GM20000 (cell line): ENCODE measurements around the gene MCM8.

Experiments
- DNase-seq: peaks from one replicate; pipeline ENCODE4 v3.0.0; 2012; ENCODE audit warnings: low spot score
- TF ChIP-seq, protein P1 (sequence below): IDR thresholded peaks from 2 replicates; pipeline ENCODE4 v1.5.1; 2012; ENCODE audit warnings: mild to moderate bottlenecking, control low read depth; ENCODE audit errors: extremely low read depth, missing control alignments

MCM8 gene

GRCh38 chr20:5919626-5920544 is 30.6 kb upstream of the MCM8 start:
- TF ChIP-seq, protein P1, sequence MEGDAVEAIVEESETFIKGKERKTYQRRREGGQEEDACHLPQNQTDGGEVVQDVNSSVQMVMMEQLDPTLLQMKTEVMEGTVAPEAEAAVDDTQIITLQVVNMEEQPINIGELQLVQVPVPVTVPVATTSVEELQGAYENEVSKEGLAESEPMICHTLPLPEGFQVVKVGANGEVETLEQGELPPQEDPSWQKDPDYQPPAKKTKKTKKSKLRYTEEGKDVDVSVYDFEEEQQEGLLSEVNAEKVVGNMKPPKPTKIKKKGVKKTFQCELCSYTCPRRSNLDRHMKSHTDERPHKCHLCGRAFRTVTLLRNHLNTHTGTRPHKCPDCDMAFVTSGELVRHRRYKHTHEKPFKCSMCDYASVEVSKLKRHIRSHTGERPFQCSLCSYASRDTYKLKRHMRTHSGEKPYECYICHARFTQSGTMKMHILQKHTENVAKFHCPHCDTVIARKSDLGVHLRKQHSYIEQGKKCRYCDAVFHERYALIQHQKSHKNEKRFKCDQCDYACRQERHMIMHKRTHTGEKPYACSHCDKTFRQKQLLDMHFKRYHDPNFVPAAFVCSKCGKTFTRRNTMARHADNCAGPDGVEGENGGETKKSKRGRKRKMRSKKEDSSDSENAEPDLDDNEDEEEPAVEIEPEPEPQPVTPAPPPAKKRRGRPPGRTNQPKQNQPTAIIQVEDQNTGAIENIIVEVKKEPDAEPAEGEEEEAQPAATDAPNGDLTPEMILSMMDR, result no peak
- DNase-seq, result no peak

DNA sequence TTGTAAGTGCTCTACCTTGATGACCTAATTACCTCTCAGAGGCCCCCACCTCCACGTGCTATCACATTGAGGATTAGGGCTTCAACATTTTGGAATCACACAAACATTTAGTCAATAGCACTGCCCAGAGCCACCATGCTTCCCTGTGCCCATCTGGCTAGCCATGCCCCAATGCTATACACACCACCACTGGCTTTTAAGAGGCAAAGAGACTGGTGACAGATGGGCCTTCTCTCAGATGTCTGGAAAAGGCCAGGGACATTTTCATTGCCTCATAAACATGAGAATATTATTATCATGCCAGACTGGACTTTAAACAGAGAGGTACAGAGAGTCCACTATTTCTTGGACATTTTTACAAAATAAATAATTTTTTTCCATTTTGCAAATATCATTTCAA is 29.9 kb upstream of the MCM8 start:
- DNase-seq, result no peak
- TF ChIP-seq, protein P1, result no peak

GRCh38 chr20:5923493-5923892 is 27.0 kb upstream of the MCM8 start:
- TF ChIP-seq, protein P1, result no peak
- no peak for DNase-seq

GRCh38 chr20:5925551-5925950 is 24.9 kb upstream of the MCM8 start:
- TF ChIP-seq, protein P1, result no peak
- no peak for DNase-seq

DNA sequence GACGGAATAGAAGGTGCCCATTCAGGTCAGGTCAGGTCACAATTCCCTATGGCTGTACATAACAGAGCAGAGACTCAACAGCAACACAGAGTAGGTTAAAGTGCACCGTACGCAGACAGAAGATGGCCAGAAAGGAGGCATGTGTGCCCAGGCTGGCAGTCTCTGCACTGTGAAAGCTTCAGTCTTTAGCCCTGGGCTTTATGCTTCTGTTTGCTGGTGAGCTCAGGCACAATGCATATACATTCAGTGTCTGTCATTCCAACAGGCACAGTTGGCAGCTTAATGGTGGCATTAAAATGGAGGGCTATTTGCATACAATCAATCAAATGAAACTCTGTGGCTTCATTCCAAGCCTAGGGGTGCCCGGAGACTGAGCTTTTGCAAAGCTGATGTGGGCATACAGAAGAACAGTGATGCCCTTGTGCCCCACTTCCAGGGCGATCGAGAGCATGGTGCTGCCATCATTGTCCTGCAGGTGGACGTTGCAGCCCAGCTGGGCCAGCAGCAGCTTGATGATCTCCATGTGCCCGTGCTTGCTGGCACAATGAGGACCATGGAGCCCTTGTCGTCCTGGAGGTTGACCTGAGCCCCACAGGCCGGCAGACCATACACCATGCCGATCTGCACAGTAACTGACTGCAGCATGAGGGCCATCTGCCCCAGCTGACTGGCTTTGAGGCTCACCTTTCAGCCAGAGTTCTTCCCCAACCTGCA is 22.5 kb upstream of the MCM8 start:
- DNase-seq, result no peak
- TF ChIP-seq, protein P1, result no peak

- TF ChIP-seq, protein P1, result no peak
- no peak for DNase-seq
These were observed 21.4 kb upstream of the MCM8 start for GRCh38 chr20:5928836-5929715.
